K562 (cell line): ENCODE data around the gene USP49. TPM values are rescaled to one million over a fixed set of nuclear protein-coding genes. Genes with fewer than 3 reads are reported as not detected.

Source experiments
- ADNP ChIP-seq: fragments of 200-800 bp; sonication (Bioruptor generic); IDR thresholded peaks from 2 replicates; pipeline ENCODE4 v1.6.1; 2016; ENCODE audit warnings: missing genetic modification characterization, missing compliant biosample characterization
- E2F5 ChIP-seq: sonication (generic); formaldehyde crosslinking; IDR thresholded peaks from 2 replicates; pipeline ENCODE4 v1.8.0; 2022; ENCODE audit warnings: mild to moderate bottlenecking, missing genetic modification reagents
- ESRRA ChIP-seq: fragments of 450-650 bp; IDR thresholded peaks from 2 replicates; pipeline ENCODE4 v1.6.1; 2014; ENCODE audit warnings: low read depth, mild to moderate bottlenecking, moderate library complexity, borderline replicate concordance
- GATAD2B ChIP-seq: fragments of 450-650 bp; IDR thresholded peaks from 2 replicates; pipeline ENCODE4 v1.6.1; 2017; ENCODE audit warnings: mild to moderate bottlenecking, borderline replicate concordance
- HDGF ChIP-seq: fragments of 450-650 bp; IDR thresholded peaks from 2 replicates; pipeline ENCODE4 v1.6.1; 2016
- HLTF ChIP-seq: fragments of 450-650 bp; IDR thresholded peaks from 2 replicates; pipeline ENCODE4 v1.6.1; 2016
- KDM5B ChIP-seq: fragments of 200-600 bp; sonication (generic); IDR thresholded peaks from 2 replicates; pipeline ENCODE4 v1.6.1; 2012; ENCODE audit warnings: low read depth, mild to moderate bottlenecking, moderate library complexity, low read length, control low read depth, inconsistent platforms; ENCODE audit not compliant: insufficient replicate concordance
- KHSRP ChIP-seq: fragments of 450-650 bp; IDR thresholded peaks from 2 replicates; pipeline ENCODE4 v1.6.1; 2017
- KLF1 ChIP-seq: fragments of 450-650 bp; IDR thresholded peaks from 2 replicates; pipeline ENCODE4 v1.6.1; 2016; ENCODE audit warnings: missing genetic modification characterization, missing compliant biosample characterization
- MEIS2 ChIP-seq: fragments of 450-650 bp; IDR thresholded peaks from 2 replicates; pipeline ENCODE4 v1.6.1; 2014; ENCODE audit warnings: mild to moderate bottlenecking; ENCODE audit not compliant: partially characterized antibody
- NUFIP1 ChIP-seq: fragments of 450-650 bp; IDR thresholded peaks from 2 replicates; pipeline ENCODE4 v1.6.1; 2018; ENCODE audit not compliant: partially characterized antibody
- RHOXF2B ChIP-seq: fragments of 250-450 bp; sonication (Bioruptor Pico); conservative IDR thresholded peaks from 2 replicates; pipeline ENCODE4 v1.5.1; 2021
- TAF7 ChIP-seq: fragments of 450-650 bp; IDR thresholded peaks from 2 replicates; pipeline ENCODE4 v1.6.1; 2016; ENCODE audit warnings: missing genetic modification characterization, missing compliant biosample characterization
- TRIM24 ChIP-seq, 2 experiments: fragments of 450-650 bp; IDR thresholded peaks; 2 replicates each; pipeline ENCODE4 v1.6.1; 2016
- ZC3H4 ChIP-seq: sonication (generic); formaldehyde crosslinking; IDR thresholded peaks from 2 replicates; pipeline ENCODE4 v1.9.0; 2021; ENCODE audit warnings: missing genetic modification reagents, borderline replicate concordance
- ZNF165 ChIP-seq: fragments of 250-450 bp; sonication (Bioruptor Pico); IDR thresholded peaks from 2 replicates; pipeline ENCODE4 v1.4.0; 2020; ENCODE audit warnings: borderline replicate concordance
- ZNF76 ChIP-seq: fragments of 250-450 bp; sonication (Bioruptor Pico); IDR thresholded peaks from 2 replicates; pipeline ENCODE4 v1.4.0; 2020; ENCODE audit warnings: mild to moderate bottlenecking, moderate library complexity, borderline replicate concordance
- ZNF766 ChIP-seq: fragments of 200-800 bp; sonication (Bioruptor generic); conservative IDR thresholded peaks from 2 replicates; pipeline ENCODE4 v1.6.1; 2016; ENCODE audit warnings: missing genetic modification characterization, missing compliant biosample characterization
- ZNF77 ChIP-seq: fragments of 250-450 bp; sonication (Bioruptor Pico); IDR thresholded peaks from 2 replicates; pipeline ENCODE4 v1.5.0; 2020
- ZNF785 ChIP-seq: fragments of 250-450 bp; sonication (Bioruptor Pico); IDR thresholded peaks from 2 replicates; pipeline ENCODE4 v1.4.0; 2020; ENCODE audit warnings: mild to moderate bottlenecking
- polyA plus RNA-seq, 8 experiments: library from polyadenylated mRNA; depleted of rRNA in 4 of 8; stranded (reverse) in 5 of 8; unstranded in 3 of 8; fragments of >200 nt; fragmentation: Nextera tagmentation in 2 of 8; fragmentation: Illumina TruSeq in 1 of 8; extraction: Ambion mirVana in 2 of 8; extraction: Trizol in 1 of 8; gene quantifications; 2 replicates each; pipeline versions ENCODE4 v1.2.1 to v1.2.3, GENCODE V29; 2011 to 2014; ENCODE audit warnings: inconsistent platforms in 1 of 8, missing spikeins in 1 of 8
- total RNA-seq, 7 experiments: library from RNA; depleted of rRNA in 6 of 7; stranded (reverse); fragments of >200 nt in 6 of 7; fragmentation: Illumina TruSeq in 2 of 7; extraction: Trizol in 2 of 7; gene quantifications; 2 replicates each; pipeline versions ENCODE4 v1.2.1 to v1.2.3, GENCODE V29; 2011 to 2021; ENCODE audit warnings: low replicate concordance in 1 of 7
- TF ChIP-seq, protein P1 (sequence below), 2 experiments: fragments of 450-650 bp in 1 of 2; sonication (generic) in 1 of 2; formaldehyde crosslinking in 1 of 2; IDR thresholded peaks in 1 of 2; conservative IDR thresholded peaks in 1 of 2; 2 replicates each; pipeline versions ENCODE4 v1.6.1 to v1.8.1; 2016 to 2023; ENCODE audit warnings: mild to moderate bottlenecking in 2 of 2, moderate library complexity in 2 of 2, inconsistent platforms in 1 of 2, missing genetic modification reagents in 1 of 2
- TF ChIP-seq, protein P2 (sequence below): sonication (generic); formaldehyde crosslinking; IDR thresholded peaks from 2 replicates; pipeline ENCODE4 v1.8.1; 2023; ENCODE audit warnings: mild to moderate bottlenecking, missing genetic modification reagents
- TF ChIP-seq, protein P3 (sequence below): sonication (generic); formaldehyde crosslinking; IDR thresholded peaks from 2 replicates; pipeline ENCODE4 v1.8.1; 2023; ENCODE audit warnings: mild to moderate bottlenecking, missing genetic modification reagents, moderate library complexity

Gene USP49
- total and polyA plus RNA-seq, 9 of the 15 experiments (the other 6 are each of a cell fraction or from before 2014, with no cell fraction given) = 1.0 to 9.9 (median 6.5) TPM

- TF ChIP-seq, protein P1, sequence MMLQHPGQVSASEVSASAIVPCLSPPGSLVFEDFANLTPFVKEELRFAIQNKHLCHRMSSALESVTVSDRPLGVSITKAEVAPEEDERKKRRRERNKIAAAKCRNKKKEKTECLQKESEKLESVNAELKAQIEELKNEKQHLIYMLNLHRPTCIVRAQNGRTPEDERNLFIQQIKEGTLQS (IDR thresholded peaks at IDR 0.05) = peak; percentile 59
- TF ChIP-seq, protein P1 (CRISPR knock-in tag; conservative IDR thresholded peaks at IDR 0.05) = no peak
- no peak for TF ChIP-seq ADNP
- TF ChIP-seq, protein P2, sequence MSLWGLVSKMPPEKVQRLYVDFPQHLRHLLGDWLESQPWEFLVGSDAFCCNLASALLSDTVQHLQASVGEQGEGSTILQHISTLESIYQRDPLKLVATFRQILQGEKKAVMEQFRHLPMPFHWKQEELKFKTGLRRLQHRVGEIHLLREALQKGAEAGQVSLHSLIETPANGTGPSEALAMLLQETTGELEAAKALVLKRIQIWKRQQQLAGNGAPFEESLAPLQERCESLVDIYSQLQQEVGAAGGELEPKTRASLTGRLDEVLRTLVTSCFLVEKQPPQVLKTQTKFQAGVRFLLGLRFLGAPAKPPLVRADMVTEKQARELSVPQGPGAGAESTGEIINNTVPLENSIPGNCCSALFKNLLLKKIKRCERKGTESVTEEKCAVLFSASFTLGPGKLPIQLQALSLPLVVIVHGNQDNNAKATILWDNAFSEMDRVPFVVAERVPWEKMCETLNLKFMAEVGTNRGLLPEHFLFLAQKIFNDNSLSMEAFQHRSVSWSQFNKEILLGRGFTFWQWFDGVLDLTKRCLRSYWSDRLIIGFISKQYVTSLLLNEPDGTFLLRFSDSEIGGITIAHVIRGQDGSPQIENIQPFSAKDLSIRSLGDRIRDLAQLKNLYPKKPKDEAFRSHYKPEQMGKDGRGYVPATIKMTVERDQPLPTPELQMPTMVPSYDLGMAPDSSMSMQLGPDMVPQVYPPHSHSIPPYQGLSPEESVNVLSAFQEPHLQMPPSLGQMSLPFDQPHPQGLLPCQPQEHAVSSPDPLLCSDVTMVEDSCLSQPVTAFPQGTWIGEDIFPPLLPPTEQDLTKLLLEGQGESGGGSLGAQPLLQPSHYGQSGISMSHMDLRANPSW = no peak
- TF ChIP-seq, protein P3, sequence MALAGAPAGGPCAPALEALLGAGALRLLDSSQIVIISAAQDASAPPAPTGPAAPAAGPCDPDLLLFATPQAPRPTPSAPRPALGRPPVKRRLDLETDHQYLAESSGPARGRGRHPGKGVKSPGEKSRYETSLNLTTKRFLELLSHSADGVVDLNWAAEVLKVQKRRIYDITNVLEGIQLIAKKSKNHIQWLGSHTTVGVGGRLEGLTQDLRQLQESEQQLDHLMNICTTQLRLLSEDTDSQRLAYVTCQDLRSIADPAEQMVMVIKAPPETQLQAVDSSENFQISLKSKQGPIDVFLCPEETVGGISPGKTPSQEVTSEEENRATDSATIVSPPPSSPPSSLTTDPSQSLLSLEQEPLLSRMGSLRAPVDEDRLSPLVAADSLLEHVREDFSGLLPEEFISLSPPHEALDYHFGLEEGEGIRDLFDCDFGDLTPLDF = no peak
- TF ChIP-seq ZNF766 (CRISPR knock-in tag) = 0 out of 2 replicates have a peak, but pooled peaks have one; percentile 58
- no peak for TF ChIP-seq MEIS2
- no peak for TF ChIP-seq KDM5B
- no peak for TF ChIP-seq ZC3H4
- no peak for TF ChIP-seq TAF7 (tag)
- no peak for TF ChIP-seq ZNF76 (CRISPR knock-in tag)
- peak; percentile 52 to 81; a peak in 3 of 4 replicates for TF ChIP-seq TRIM24 (IDR thresholded peaks at IDR 0.05)
- no peak for TF ChIP-seq HDGF
- TF ChIP-seq KLF1 (tag) = no peak
- no peak for TF ChIP-seq E2F5 (CRISPR knock-in tag)
- TF ChIP-seq NUFIP1 = no peak
- TF ChIP-seq GATAD2B = no peak
- TF ChIP-seq KHSRP = no peak
- TF ChIP-seq RHOXF2B = no peak
- TF ChIP-seq ZNF785 (CRISPR knock-in tag) = no peak
- TF ChIP-seq ESRRA = no peak; the same call in 1 of the 2 replicates
- no peak for TF ChIP-seq HLTF
- no peak for TF ChIP-seq ZNF77 (CRISPR knock-in tag)
- TF ChIP-seq ZNF165 (CRISPR knock-in tag) = no peak
Measured at GRCh38 chr6:41747256-41748101, 147.7 kb downstream of the USP49 start, which contains the start of gene PGC (continued).
